Astrocyte of the spinal cord (primary cell): ENCODE results near the gene ARHGEF4.

Experiments used
- DNase-seq: peaks from one replicate; pipeline ENCODE4 v3.0.0; 2011; ENCODE audit warnings: low read depth, low spot score
- H3K4me3 ChIP-seq: 2 replicates; pipeline ENCODE4 v1.5.1; 2011; ENCODE audit warnings: low read depth, mild to moderate bottlenecking, low read length, moderate library complexity
- CTCF ChIP-seq: IDR thresholded peaks from 2 replicates; pipeline ENCODE4 v1.5.1; 2012; ENCODE audit warnings: low read depth, mild to moderate bottlenecking, low read length, inconsistent platforms
- in situ Hi-C: cut with HindIII; loops from 2 replicates; pipeline ENCODE4 v1.10.0; 2017; ENCODE audit warnings: low sequenced_read_pairs

Gene ARHGEF4

GRCh38 chr2:131026919-131027318 lies 190.2 kb downstream of the ARHGEF4 start:
- in situ Hi-C loops = no loop called here
- TF ChIP-seq CTCF = no peak
- DNase-seq = no peak
- no peak overlapping the region for H3K4me3 ChIP-seq

GRCh38 chr2:131027566-131028528 lies 191.1 kb downstream of the ARHGEF4 start:
- DNase-seq = no peak

GRCh38 chr2:131029812-131030211 lies 193.1 kb downstream of the ARHGEF4 start:
- no peak for DNase-seq
- in situ Hi-C loops = no loop called here
- H3K4me3 ChIP-seq = no peak overlapping the region
- no peak for TF ChIP-seq CTCF

More at GRCh38 chr2:131027566-131028528, 191.1 kb downstream of the ARHGEF4 start:
- in situ Hi-C loops = no loop called here
- TF ChIP-seq CTCF = no peak
- H3K4me3 ChIP-seq = no peak overlapping the region

- H3K4me3 ChIP-seq = no peak overlapping the region
- DNase-seq = no peak
- in situ Hi-C loops = no loop called here
- TF ChIP-seq CTCF = no peak
Measured at GRCh38 chr2:131030478-131030971, 193.8 kb downstream of the ARHGEF4 start.

GRCh38 chr2:131031431-131031841 lies 194.7 kb downstream of the ARHGEF4 start:
- no peak for DNase-seq
- no peak overlapping the region for H3K4me3 ChIP-seq
- in situ Hi-C loops = no loop called here
- no peak for TF ChIP-seq CTCF

GRCh38 chr2:131031875-131032274 lies 195.2 kb downstream of the ARHGEF4 start:
- no peak overlapping the region for H3K4me3 ChIP-seq
- in situ Hi-C loops = no loop called here
- TF ChIP-seq CTCF = no peak
- DNase-seq = no peak
